H1 (cell line): ENCODE data around the gene GRIA4. TPM values are rescaled to one million over a fixed set of nuclear protein-coding genes. Genes with fewer than 3 reads are reported as not detected.

Source experiments
- CTCF ChIA-PET: fragments of 300-600 bp; sonication (Branson Sonifier 250); formaldehyde crosslinking; loops from one replicate; lab custom pipeline; 2021; ENCODE audit not compliant: partially characterized antibody; lab: Charles Lee
- POLR2A ChIA-PET: fragments of 300-600 bp; sonication (Branson Sonifier 250); formaldehyde crosslinking; loops from one replicate; lab custom pipeline; 2021; ENCODE audit warnings: inconsistent platforms; ENCODE audit not compliant: partially characterized antibody; lab: Charles Lee
- DNase-seq, 2 experiments: peaks; one replicate each; pipeline versions ENCODE4 v3.0.0 to v3.0.0-alpha.2; 2010 to 2022; ENCODE audit warnings: low spot score in 2 of 2, low read depth in 1 of 2, mixed read lengths in 1 of 2
- FAIRE-seq: peaks from 2 replicates; lab custom pipeline; 2011; peaks lifted over from hg19 to GRCh38; lab: Jason Lieb, UNC
- H2AFZ ChIP-seq: 2 replicates; pipeline ENCODE4 v1.8.1; 2012; ENCODE audit warnings: low read length, inconsistent platforms
- H2AK5ac ChIP-seq: 2 replicates; pipeline ENCODE4 v1.6.1; 2013; ENCODE audit warnings: low read depth, low read length
- H2BK120ac ChIP-seq: replicated peaks from 2 replicates; pipeline ENCODE3; 2013; ENCODE audit warnings: low read depth, low read length, inconsistent platforms
- H2BK12ac ChIP-seq: 2 replicates; pipeline ENCODE4 v1.6.1; 2013; ENCODE audit warnings: low read depth, low read length
- H2BK15ac ChIP-seq: 2 replicates; pipeline ENCODE4 v1.6.1; 2013; ENCODE audit warnings: low read length
- H2BK20ac ChIP-seq: 2 replicates; pipeline ENCODE4 v1.6.1; 2013; ENCODE audit warnings: low read length
- H2BK5ac ChIP-seq: 2 replicates; pipeline ENCODE4 v1.6.1; 2013; ENCODE audit warnings: low read depth, low read length
- H3K14ac ChIP-seq: 2 replicates; pipeline ENCODE4 v1.6.1; 2013; ENCODE audit warnings: inconsistent platforms; ENCODE audit not compliant: insufficient read length
- H3K18ac ChIP-seq: 2 replicates; pipeline ENCODE4 v1.6.1; 2013; ENCODE audit warnings: low read length; ENCODE audit errors: extremely low read depth
- H3K23ac ChIP-seq: 2 replicates; pipeline ENCODE4 v1.6.1; 2013; ENCODE audit warnings: inconsistent platforms; ENCODE audit not compliant: insufficient read length
- H3K23me2 ChIP-seq: 2 replicates; pipeline ENCODE4 v1.6.1; 2013; ENCODE audit warnings: low read depth, low read length
- H3K27ac ChIP-seq: 2 replicates; pipeline ENCODE4 v1.6.1; 2011; ENCODE audit warnings: low read depth, low read length, inconsistent platforms
- H3K27me3 ChIP-seq, 4 experiments: replicated peaks in 1 of 4; 1 replicate in 1 of 4; 2 replicates in 3 of 4; pipeline versions ENCODE4 v1.6.1 to v1.8.1; 2011 to 2013; ENCODE audit warnings: low read length in 3 of 4, mild to moderate bottlenecking in 3 of 4, inconsistent platforms in 2 of 4, mixed read lengths in 2 of 4, moderate library complexity in 1 of 4; ENCODE audit not compliant: control insufficient read depth in 3 of 4, insufficient read depth in 3 of 4; ENCODE audit errors: extremely low read depth in 1 of 4
- H3K36me3 ChIP-seq, 4 experiments: 2 replicates each; pipeline versions ENCODE4 v1.6.1 to v1.8.1; 2011 to 2013; ENCODE audit warnings: mild to moderate bottlenecking in 4 of 4, low read length in 3 of 4, moderate library complexity in 2 of 4, control low read depth in 1 of 4, inconsistent platforms in 1 of 4; ENCODE audit not compliant: insufficient read depth in 4 of 4, control insufficient read depth in 2 of 4
- H3K4ac ChIP-seq: replicated peaks from 2 replicates; pipeline ENCODE3; 2013; ENCODE audit warnings: low read length, low read depth, mixed read lengths, inconsistent platforms; ENCODE audit not compliant: insufficient read length
- H3K4me1 ChIP-seq, 4 experiments: replicated peaks in 1 of 4; 1 replicate in 1 of 4; 2 replicates in 3 of 4; pipeline versions ENCODE4 v1.6.1 to v1.8.1; 2011 to 2013; ENCODE audit warnings: low read length in 3 of 4, inconsistent platforms in 2 of 4, mixed read lengths in 1 of 4; ENCODE audit not compliant: insufficient read depth in 4 of 4, control insufficient read depth in 3 of 4
- H3K4me2 ChIP-seq, 2 experiments: 2 replicates each; pipeline versions ENCODE4 v1.6.1 to v1.8.1; 2011 to 2013; ENCODE audit warnings: low read depth in 2 of 2, low read length in 2 of 2, control low read depth in 1 of 2, inconsistent platforms in 1 of 2, mild to moderate bottlenecking in 1 of 2; ENCODE audit not compliant: insufficient read depth in 1 of 2
- H3K4me3 ChIP-seq, 4 experiments: fragments of 200-600, 300-600 bp in 1 of 4; sonication (generic), shearing (Covaris generic), sonication (Bioruptor Twin) in 1 of 4; 2 replicates each; pipeline versions ENCODE4 v1.5.1 to v1.8.1; 2011 to 2016; ENCODE audit warnings: low read length in 4 of 4, low read depth in 3 of 4, control low read depth in 2 of 4, inconsistent platforms in 2 of 4, mild to moderate bottlenecking in 2 of 4, mixed read lengths in 1 of 4, moderate library complexity in 1 of 4; ENCODE audit not compliant: insufficient read depth in 2 of 4; ENCODE audit errors: extremely low read depth in 1 of 4
- H3K56ac ChIP-seq: replicated peaks from 2 replicates; pipeline ENCODE3; 2013; ENCODE audit warnings: low read depth, mild to moderate bottlenecking, mixed read lengths, low read length, inconsistent platforms; ENCODE audit not compliant: insufficient read length
- H3K79me1 ChIP-seq: 2 replicates; pipeline ENCODE4 v1.6.1; 2013; ENCODE audit warnings: low read depth, low read length, control low read depth
- H3K79me2 ChIP-seq, 2 experiments: 2 replicates each; pipeline versions ENCODE4 v1.6.1 to v1.8.1; 2012 to 2013; ENCODE audit warnings: low read length in 2 of 2, mild to moderate bottlenecking in 2 of 2, inconsistent platforms in 1 of 2; ENCODE audit not compliant: insufficient read depth in 2 of 2, control insufficient read depth in 1 of 2
- H3K9ac ChIP-seq, 4 experiments: replicated peaks in 1 of 4; 1 replicate in 1 of 4; 2 replicates in 3 of 4; pipeline versions ENCODE4 v1.6.1 to v1.8.1; 2011 to 2013; ENCODE audit warnings: low read depth in 3 of 4, low read length in 3 of 4, control low read depth in 2 of 4, mild to moderate bottlenecking in 2 of 4, moderate library complexity in 2 of 4, inconsistent platforms in 1 of 4; ENCODE audit errors: extremely low read depth in 1 of 4
- H3K9me3 ChIP-seq, 2 experiments: 2 replicates each; pipeline versions ENCODE4 v1.6.1 to v1.8.1; 2012 to 2013; ENCODE audit warnings: mild to moderate bottlenecking in 2 of 2, moderate library complexity in 2 of 2, control low read depth in 1 of 2, inconsistent platforms in 1 of 2, low read depth in 1 of 2, low read length in 1 of 2, mixed read lengths in 1 of 2; ENCODE audit not compliant: insufficient read depth in 2 of 2
- H4K20me1 ChIP-seq, 2 experiments: replicated peaks in 1 of 2; 2 replicates each; pipeline versions ENCODE3 to v1.8.1; 2011 to 2013; ENCODE audit warnings: inconsistent platforms in 2 of 2, low read length in 2 of 2, mild to moderate bottlenecking in 1 of 2; ENCODE audit not compliant: insufficient read depth in 2 of 2, control insufficient read depth in 1 of 2
- H4K5ac ChIP-seq: 2 replicates; pipeline ENCODE4 v1.6.1; 2013; ENCODE audit warnings: low read length, low read depth, mixed read lengths, inconsistent platforms; ENCODE audit not compliant: insufficient read length
- H4K8ac ChIP-seq: 2 replicates; pipeline ENCODE4 v1.8.0; 2013; ENCODE audit warnings: mild to moderate bottlenecking, moderate library complexity, low read length, inconsistent platforms; ENCODE audit not compliant: insufficient read depth; ENCODE audit errors: extremely low read depth
- H4K91ac ChIP-seq: replicated peaks from 2 replicates; pipeline ENCODE3; 2013; ENCODE audit warnings: low read length, mixed read lengths, inconsistent platforms; ENCODE audit not compliant: insufficient read length
- CBX5 ChIP-seq: fragments of 300-800, 300-1000 bp; sonication (generic); IDR thresholded peaks from 2 replicates; pipeline ENCODE4 v1.7.1; 2016; ENCODE audit warnings: antibody characterized with exemption, low read length, low read depth
- CTBP2 ChIP-seq: IDR thresholded peaks from 2 replicates; pipeline ENCODE4 v1.7.0; 2011; ENCODE audit warnings: borderline replicate concordance, mild to moderate bottlenecking, moderate library complexity, mixed read lengths, low read length; ENCODE audit not compliant: insufficient read depth, insufficient read length
- PHF8 ChIP-seq: fragments of 200-600 bp; sonication (generic); conservative IDR thresholded peaks from 2 replicates; pipeline ENCODE4 v1.7.1; 2012; ENCODE audit warnings: low read depth, mild to moderate bottlenecking, inconsistent platforms, low read length, moderate library complexity
- TCF12 ChIP-seq: IDR thresholded peaks from 2 replicates; pipeline ENCODE4 v1.6.1; 2011; ENCODE audit warnings: low read depth, mild to moderate bottlenecking, low read length
- polyA plus RNA-seq, 7 experiments: library from polyadenylated mRNA; depleted of rRNA in 3 of 7; stranded (reverse) in 5 of 7; unstranded in 2 of 7; fragments of >200 nt in 5 of 7; fragments of 200-250 nt in 2 of 7; gene quantifications; 1 replicate in 5 of 7; 2 replicates in 1 of 7; 4 replicates in 1 of 7; pipeline versions ENCODE4 v1.2.1 to v1.2.3, GENCODE V29; 2011 to 2013; ENCODE audit warnings: missing spikeins in 2 of 7, mixed read lengths in 2 of 7
- total RNA-seq: library from RNA; stranded (reverse); fragmentation: NEBNext Ultra II Directional; extraction: Animal tissue kit (Norgen Biotek cat#: 25700); gene quantifications from 2 replicates; pipeline ENCODE4 v1.2.1, GENCODE V29; 2021

Gene GRIA4
- total and polyA plus RNA-seq, 2 of the 8 experiments (the other 6 are each of a cell fraction or from before 2014, with no cell fraction given): 12.5 to 21.8 TPM

- H3K4ac ChIP-seq: no peak overlapping the region
- no peak for TF ChIP-seq CBX5
- no peak for TF ChIP-seq PHF8
- no peak for TF ChIP-seq TCF12
- TF ChIP-seq CTBP2: no peak
Measured at GRCh38 chr11:105632316-105632715, 22.4 kb downstream of the GRIA4 start.

More at GRCh38 chr11:105632316-105632715, 22.4 kb downstream of the GRIA4 start:
- FAIRE-seq (no peak), DNase-seq (no peak)
- Histone ChIP-seq H3K4me2 (no peak overlapping the region), H4K5ac (no peak overlapping the region), H3K36me3 (no peaks in the 10 kb centered on the region), H2BK5ac (no peak overlapping the region), H3K4me3 (no peak overlapping the region), H3K18ac (no peak overlapping the region), H3K23me2 (no peaks in the 10 kb centered on the region), H2BK15ac (no peak overlapping the region), H3K14ac (no peak overlapping the region), H3K56ac (no peak overlapping the region), H3K4me1 (no peaks in the 10 kb centered on the region), H3K79me1 (no peaks in the 10 kb centered on the region), H3K9me3 (no peaks in the 10 kb centered on the region), H2BK120ac (no peak overlapping the region), H4K20me1 (no peaks in the 10 kb centered on the region), H3K27ac (no peak overlapping the region), H3K27me3 (no peaks in the 10 kb centered on the region), H3K79me2 (no peaks in the 10 kb centered on the region), H2AK5ac (no peak overlapping the region), H2BK20ac (no peak overlapping the region), H2BK12ac (no peak overlapping the region), H4K91ac (no peak overlapping the region), H4K8ac (no peak overlapping the region), H2AFZ (no peak overlapping the region), H3K23ac (no peak overlapping the region), H3K9ac (no peak overlapping the region)
- CTCF ChIA-PET: interaction anchor here (0.6 to 2.0 kb wide), 2 partner anchors 231 to 571 kb away, joined by 3 to 4 read pairs; no protein-coding TSS in a partner anchor
- POLR2A ChIA-PET: no interaction called here
